Skin of body (tissue), 2 donors: Measurements from ENCODE around the gene GPHA2. TPM values are rescaled to one million over a fixed set of nuclear protein-coding genes. Genes with fewer than 3 reads are reported as not detected.

ENCODE experiments used
- DNase-seq: peaks from one replicate; lab custom pipeline; 2025; lab: John Stamatoyannopoulos, UW
- total RNA-seq: library from RNA; depleted of rRNA; stranded (reverse); fragments of >200 nt; gene quantifications from one replicate; pipeline ENCODE4 v1.2.3, GENCODE V29; 2014

Gene GPHA2
- total RNA-seq, 1 donor from 2014 or later, result not detected

- DNase-seq, result no peak
Measured at GRCh38 chr11:64930340-64930739, 5.4 kb downstream of the GPHA2 start.

DNA sequence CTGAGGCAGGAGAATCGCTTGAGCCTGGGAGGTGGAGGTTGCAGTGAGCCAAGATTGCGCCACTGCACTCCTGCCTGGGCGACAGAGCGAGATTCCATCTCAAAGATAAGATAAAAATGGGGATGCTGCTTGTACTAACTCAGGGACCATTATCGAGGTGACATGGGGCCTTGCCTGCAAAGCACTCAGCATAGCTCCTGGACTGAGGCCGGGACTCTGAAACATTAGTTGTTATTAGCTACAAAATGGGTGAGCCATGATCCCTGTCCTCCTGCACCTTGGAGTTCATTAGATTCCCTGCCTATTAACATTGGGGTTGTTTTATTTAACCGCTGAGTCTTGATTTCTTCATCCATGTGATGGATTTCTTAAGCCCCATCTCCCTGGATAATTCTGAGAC lies 6.1 kb downstream of the GPHA2 start:
- DNase-seq, result no peak

- no peak for DNase-seq
Measured at GRCh38 chr11:64928957-64929356, 6.7 kb downstream of the GPHA2 start.

DNA sequence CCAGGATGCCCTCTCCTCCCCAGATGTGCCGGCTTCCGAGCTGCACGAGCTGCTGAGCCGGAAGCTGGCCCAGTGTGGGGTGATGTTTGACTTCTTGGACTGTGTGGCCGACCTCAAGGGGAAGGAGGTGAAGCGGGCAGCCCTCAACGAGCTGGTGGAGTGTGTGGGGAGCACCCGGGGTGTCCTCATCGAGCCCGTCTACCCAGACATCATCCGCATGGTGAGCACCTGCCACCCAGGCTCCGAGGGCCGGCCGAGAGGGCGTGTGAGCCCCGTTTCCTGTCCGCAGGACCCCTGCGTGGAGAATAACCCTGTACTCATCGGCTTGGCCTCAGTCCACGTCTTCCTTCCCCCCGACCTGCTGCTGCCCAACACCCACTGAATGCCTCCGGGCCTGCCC lies 9.0 kb downstream of the GPHA2 start:
- DNase-seq, result no peak

GRCh38 chr11:64925536-64926436 lies 9.9 kb downstream of the GPHA2 start:
- DNase-seq, result no peak

GRCh38 chr11:64924910-64925284 lies 10.8 kb downstream of the GPHA2 start:
- DNase-seq, result no peak

DNA sequence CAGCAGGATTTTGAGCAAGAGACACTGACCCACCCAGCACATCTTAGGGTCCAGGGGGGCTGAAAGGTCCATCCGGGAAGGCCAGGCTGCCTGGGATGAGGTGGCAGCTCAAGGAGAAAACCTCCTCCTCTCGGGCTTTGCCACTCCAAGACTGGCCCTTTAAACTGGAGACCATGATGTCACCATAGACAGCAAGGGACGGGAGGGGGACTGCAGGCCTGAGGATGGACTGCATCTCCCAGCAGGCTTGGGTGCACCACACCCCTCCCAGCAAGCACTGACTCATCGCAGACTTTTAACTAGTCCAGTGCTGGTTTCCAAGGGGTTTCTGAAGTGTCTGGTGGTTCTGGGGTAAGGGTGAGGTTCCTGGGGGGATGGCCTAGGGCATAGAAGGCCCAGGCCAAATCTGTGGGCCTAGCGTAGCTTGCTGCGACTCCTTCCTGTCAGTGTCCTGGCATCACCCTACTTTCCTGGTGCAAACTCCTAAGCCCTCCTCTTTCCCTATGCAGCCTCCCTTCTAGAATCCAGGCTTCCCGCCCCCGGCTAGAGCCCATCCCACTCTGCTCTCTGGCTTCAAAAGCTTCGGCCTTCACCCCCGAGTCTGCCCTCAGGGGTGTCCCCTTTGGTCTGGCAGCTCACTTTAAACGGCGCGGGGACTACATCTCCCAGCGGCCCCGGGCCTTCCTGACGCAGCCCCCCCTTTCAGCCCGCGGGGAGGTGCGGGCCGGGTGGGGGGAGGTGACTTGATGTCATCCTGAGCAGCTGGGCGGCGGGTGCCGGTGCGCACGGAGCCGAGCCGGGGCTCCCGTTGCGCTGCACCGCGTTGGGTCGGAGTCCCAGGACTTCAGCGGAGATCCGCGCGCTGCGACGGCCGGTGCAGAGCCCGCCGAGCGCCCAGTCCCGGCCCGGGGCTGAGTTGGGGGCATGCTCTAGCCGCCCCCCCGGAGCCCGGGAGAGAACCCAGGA lies 11.5 kb downstream of the GPHA2 start, which contains the start of gene PPP2R5B:
Gene PPP2R5B, plus strand, starts transcription at position 746 of the 966 bp plus-strand sequence. CDS start 1,046 bp downstream, outside the sequence.
- peak; percentile 95 for DNase-seq

DNA sequence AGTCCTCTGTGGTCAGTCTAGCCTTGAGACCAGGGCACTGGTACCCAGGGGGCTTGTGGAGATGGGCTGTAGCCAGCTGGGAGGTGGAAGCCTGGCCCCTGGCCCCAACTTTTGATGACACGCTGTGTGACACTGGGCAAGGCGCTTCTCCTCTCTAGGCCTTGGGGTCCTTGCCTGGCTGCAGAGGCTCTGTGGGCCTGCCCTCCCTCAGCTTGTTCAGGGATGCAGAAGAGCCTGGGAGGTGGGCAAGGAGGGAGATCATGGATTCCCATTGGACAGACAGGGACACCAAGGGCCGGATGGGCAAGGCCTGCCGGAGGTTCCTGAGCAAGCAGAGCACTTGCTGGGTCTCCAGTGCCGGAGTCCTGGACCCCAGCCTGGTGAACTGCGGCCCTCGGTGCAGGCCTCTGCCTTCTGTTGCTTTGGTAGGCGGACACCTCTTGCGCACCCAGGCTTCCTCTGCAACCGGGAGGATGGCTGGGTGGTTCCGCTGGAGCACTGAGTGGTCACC lies 12.5 kb downstream of the GPHA2 start:
- DNase-seq, result no peak

DNA sequence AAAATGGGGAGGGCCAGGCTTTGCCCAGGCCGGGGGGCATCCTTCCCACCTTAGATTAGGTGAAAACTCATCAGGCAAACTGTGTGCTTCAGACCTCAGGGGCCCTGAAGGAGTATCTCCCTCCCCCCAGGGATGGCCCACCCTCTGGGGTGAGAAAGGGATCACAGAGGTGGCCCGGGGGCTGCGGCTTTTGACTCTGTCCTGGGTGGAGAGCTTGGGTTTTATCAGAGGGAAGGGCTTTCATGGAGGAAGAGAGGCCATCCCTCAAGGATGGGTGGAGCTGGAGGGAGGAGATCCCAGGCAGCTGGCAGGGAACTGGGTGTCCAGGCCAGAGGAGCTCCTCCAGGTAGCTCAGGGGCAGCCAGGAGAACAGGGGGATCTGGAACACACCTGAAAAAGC lies 14.3 kb downstream of the GPHA2 start:
- DNase-seq, result no peak

GRCh38 chr11:64920124-64920523 lies 15.6 kb downstream of the GPHA2 start:
- no peak for DNase-seq

DNA sequence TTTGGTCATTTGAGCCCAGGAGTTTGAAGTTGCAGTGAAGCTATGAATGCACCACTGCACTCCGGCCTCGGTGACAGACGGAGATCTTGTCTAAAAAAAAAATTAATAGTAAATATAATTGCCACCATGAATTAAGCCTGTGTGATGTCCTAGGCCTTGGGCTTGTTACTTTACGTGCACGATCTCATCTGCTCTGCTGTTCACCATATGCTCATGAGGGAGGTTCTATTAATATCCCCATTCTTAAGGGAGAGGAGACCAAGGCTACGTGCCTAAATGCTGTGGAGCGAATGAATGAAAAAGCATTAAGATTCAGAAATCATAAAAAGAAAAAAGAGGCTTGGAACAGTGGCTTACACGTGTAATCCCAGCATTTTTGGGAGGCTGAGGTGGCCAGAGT lies 16.1 kb downstream of the GPHA2 start:
- DNase-seq, result peak; percentile 59

- peak; percentile 21 for DNase-seq
Measured at GRCh38 chr11:64918017-64918416, 17.7 kb downstream of the GPHA2 start.

GRCh38 chr11:64917663-64917995 lies 18.1 kb downstream of the GPHA2 start:
- no peak for DNase-seq

DNA sequence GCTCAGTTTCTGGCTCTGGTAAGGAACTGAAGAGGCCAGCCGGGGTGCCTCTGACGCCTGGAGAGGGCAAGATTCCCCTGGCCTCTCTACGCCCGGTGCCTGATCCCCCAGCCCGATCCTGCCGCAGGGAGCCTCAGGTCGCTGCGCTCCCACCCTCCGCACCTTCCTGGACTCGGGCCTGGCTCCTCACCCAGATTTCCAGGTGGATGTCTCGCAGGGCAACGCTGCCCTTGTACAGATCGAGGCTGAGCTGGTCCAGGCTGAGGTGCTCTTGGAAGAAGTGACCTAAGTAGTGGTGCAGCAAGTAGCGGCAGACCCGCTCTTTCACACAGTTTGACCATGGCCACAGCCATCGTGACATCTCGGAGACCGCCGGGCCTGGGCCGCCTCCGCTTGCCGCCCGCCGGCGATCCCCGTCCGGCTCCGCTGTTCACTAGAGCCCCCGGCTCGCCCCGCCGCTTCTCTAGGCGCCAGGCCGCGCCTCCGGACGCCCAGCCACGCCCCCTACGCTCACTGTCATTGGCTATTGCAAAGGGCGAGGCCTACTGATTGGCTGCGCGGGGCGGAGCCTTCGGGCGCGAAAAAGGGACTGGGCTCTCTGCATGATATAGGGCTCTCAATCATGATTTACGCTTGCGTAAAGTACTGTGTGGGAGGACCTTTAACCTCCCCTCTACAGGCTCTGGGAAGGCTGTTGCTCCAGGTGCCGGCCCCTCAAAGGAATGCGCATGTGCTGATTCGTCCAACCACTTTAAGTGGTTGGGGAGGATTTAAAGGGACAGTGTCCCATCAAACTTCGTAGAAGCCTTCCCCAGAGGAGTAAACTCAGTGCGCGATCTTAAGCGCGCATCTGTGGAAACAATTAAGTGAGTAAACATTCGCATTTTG lies 18.7 kb downstream of the GPHA2 start, which contains the start of gene ATG2A:
Gene ATG2A, minus strand, starts transcription at position 435 of the 888 bp plus-strand sequence. Its CDS starts 74 bp downstream, at position 361.
- peak; percentile 100 for DNase-seq

GRCh38 chr11:64916040-64916774 lies 19.5 kb downstream of the GPHA2 start:
- no peak for DNase-seq

DNA sequence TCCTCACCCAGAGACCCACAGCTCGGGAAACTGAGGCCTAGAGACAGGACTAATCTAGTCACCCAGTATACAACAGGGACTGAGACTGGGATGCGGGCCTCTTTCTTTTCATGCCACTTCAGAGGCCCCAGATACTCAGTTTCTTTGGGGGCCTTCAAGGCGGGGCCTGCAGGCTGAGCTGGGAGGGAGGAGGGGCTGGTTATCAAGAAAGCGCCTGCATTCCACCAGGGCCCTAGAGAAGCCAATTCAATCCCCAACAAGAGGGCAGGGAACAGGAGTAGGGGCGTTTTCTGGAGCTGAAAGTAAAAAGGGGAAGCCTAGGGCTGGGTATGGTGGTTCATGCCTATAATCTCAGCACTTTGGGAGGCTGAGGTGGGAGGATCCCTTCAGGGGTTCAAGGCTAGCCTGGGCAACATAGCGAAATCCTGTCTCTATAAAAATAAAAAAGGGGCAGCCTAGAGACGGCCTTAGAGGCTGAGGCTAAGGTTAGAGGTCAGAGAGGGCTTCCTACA lies 20.3 kb downstream of the GPHA2 start:
- no peak for DNase-seq

DNA sequence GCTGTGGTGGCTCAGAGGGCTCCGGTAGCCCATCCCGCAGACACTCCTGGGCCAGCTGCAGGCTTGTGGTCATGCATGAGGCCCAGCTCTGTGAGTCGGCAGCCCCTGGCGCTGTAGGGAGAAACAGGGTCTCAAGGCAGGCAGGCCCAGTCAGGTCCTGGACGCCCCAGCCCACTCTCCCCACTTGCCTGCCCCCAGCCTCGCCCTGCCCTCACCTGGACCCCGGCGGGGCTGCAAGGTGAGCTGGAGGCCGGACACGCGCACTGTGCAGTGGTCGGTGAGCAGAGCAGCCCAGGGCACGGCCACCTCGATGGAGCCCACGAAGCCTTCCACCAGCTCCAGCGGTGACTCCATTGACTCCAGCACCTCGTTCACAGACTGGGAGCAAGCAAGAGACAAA lies 21.6 kb downstream of the GPHA2 start:
- DNase-seq, result no peak

- no peak for DNase-seq
Measured at GRCh38 chr11:64913171-64913727, 22.4 kb downstream of the GPHA2 start.

GRCh38 chr11:64911689-64912088 lies 24.0 kb downstream of the GPHA2 start:
- DNase-seq, result no peak

DNA sequence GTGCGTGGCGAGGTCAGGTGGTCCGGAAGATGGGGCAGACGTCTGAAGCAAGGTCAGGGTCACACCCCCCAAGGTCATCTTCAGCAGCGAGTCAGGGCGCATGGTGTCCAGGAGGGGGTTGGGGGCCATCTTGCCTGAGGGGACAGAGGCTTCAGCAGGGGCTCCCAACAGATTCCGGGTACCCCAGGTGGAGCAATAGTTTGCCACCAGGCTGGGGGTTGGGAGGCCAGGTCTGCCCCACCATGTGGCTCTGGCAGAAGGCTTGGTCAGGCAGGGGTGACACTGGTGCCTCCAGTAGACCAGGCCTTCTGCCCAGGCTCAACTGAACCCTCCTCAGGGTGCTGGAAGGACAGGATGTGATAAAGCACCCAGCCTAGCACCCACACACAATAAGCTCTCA lies 24.6 kb downstream of the GPHA2 start:
- DNase-seq, result no peak
